ENCODE results near the gene NTF3.

GRCh38 chr12:5384015-5384414 lies 47.9 kb upstream of the NTF3 start:
- TF ChIP-seq EZH2phosphoT487 (IDR thresholded peaks at IDR 0.05; ENCODE audit: borderline replicate concordance, low read length) (no peak), CTCF (IDR thresholded peaks at IDR 0.05; ENCODE audit: low read depth, low read length, poor library complexity, severe bottlenecking) (no peak)
